ENCODE measurements around the gene ANXA5.
A peak's percentile ranks its signal among the peaks of the same experiment; 100 is the strongest.
"Not testable (repeated sequence)": the region's sequence is repeated elsewhere in the genome, so short reads cannot be mapped to it uniquely, and the experiment has no call there.

The ANXA5 gene

GRCh38 chr4:121676345-121677075 is 20.3 kb downstream of the ANXA5 start:
- DNase-seq = no peak

- DNase-seq = no peak
These were observed 21.1 kb downstream of the ANXA5 start for GRCh38 chr4:121675715-121676114.

- DNase-seq = no peak
These were observed 22.1 kb downstream of the ANXA5 start for GRCh38 chr4:121674696-121675095.

- DNase-seq = no peak
These were observed 22.6 kb downstream of the ANXA5 start for GRCh38 chr4:121674191-121674590.

GRCh38 chr4:121669163-121669550 is 27.6 kb downstream of the ANXA5 start:
- DNase-seq = no peak

GRCh38 chr4:121668368-121669162 is 28.2 kb downstream of the ANXA5 start:
- DNase-seq = no peak

- no peak for DNase-seq
These were observed 30.6 kb downstream of the ANXA5 start for GRCh38 chr4:121666091-121666679.

GRCh38 chr4:121665371-121665770 is 31.4 kb downstream of the ANXA5 start:
- DNase-seq = no peak

GRCh38 chr4:121662225-121662624 is 34.6 kb downstream of the ANXA5 start:
- no peak for DNase-seq

- not testable (repeated sequence) for DNase-seq
These were observed 36.4 kb downstream of the ANXA5 start for GRCh38 chr4:121660175-121660933.

GRCh38 chr4:121658125-121658524 is 38.7 kb downstream of the ANXA5 start:
- DNase-seq = no peak

GRCh38 chr4:121656269-121656641 is 40.5 kb downstream of the ANXA5 start:
- DNase-seq = peak; percentile 30

- DNase-seq = no peak
These were observed 41.2 kb downstream of the ANXA5 start for GRCh38 chr4:121655320-121656268.

- no peak for DNase-seq
These were observed 42.0 kb downstream of the ANXA5 start for GRCh38 chr4:121654738-121655137.

- no peak for DNase-seq
These were observed 42.8 kb downstream of the ANXA5 start for GRCh38 chr4:121653986-121654385.

- no peak for DNase-seq
These were observed 43.6 kb downstream of the ANXA5 start for GRCh38 chr4:121653214-121653613.

- no peak for DNase-seq
These were observed 45.2 kb downstream of the ANXA5 start for GRCh38 chr4:121651597-121651996.

- DNase-seq = no peak
These were observed 46.0 kb downstream of the ANXA5 start for GRCh38 chr4:121650741-121651140.

- no peak for DNase-seq
These were observed 48.3 kb downstream of the ANXA5 start for GRCh38 chr4:121648516-121648915.

GRCh38 chr4:121642876-121643585 is 53.7 kb downstream of the ANXA5 start:
- no peak for DNase-seq

- no peak for DNase-seq
These were observed 54.5 kb downstream of the ANXA5 start for GRCh38 chr4:121642292-121642691.

All from CD4-positive, alpha-beta T cell treated with Interleukin-12 subunit alpha and Interleukin-12 subunit beta, for 1 hour (primary cell).